NCI-H2081 (cell line): Measurements from ENCODE around the gene TRIM17.

ENCODE experiments used
- DNase-seq, 2 experiments: peaks; one replicate each; lab custom pipeline; 2025; lab: John Stamatoyannopoulos, UW

Gene TRIM17

DNA sequence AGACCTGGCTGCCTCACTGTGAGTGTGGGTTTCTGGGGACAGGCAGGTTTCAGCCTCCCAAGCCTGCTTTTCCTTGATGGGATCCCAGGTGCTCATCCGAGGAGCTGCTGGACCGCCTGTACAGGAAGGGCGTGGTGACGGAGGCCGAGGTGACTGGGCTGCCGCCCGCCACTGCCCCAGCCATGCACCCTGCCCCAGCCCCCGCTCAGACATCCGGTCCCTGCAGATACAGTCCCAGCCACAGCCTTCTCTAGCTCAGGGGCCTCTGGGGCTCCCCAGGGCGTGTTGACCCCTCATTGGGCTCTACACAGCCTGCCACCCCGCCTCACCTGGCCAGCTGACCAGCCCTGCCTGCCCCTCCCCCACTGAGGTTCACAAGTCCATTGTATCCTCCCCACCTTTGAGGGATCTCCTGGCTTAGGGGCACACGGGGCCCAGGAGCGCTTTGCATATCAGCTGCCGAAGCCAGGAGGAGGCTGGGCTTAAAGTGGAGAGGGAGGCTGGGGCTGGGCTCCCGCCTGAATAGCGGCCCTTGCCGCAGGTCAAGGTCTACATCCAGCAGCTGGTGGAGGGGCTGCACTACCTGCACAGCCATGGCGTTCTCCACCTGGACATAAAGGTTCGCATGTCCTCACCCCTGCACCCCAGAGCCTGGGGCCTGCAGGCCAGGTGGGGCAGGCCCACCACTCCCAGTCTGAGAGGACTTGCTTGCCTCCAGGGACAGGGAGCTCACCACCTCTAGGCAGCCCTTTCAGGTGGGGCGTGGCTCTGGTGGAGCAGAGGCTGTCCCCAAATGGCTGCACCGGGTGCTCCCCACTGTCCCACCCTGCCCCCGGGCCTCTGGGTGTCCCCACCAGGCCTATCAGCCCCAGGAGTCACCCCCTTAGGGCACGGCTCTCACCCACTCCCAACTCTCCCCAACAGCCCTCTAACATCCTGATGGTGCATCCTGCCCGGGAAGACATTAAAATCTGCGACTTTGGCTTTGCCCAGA lies 48.6 kb downstream of the TRIM17 start:
- no peak for DNase-seq

DNA sequence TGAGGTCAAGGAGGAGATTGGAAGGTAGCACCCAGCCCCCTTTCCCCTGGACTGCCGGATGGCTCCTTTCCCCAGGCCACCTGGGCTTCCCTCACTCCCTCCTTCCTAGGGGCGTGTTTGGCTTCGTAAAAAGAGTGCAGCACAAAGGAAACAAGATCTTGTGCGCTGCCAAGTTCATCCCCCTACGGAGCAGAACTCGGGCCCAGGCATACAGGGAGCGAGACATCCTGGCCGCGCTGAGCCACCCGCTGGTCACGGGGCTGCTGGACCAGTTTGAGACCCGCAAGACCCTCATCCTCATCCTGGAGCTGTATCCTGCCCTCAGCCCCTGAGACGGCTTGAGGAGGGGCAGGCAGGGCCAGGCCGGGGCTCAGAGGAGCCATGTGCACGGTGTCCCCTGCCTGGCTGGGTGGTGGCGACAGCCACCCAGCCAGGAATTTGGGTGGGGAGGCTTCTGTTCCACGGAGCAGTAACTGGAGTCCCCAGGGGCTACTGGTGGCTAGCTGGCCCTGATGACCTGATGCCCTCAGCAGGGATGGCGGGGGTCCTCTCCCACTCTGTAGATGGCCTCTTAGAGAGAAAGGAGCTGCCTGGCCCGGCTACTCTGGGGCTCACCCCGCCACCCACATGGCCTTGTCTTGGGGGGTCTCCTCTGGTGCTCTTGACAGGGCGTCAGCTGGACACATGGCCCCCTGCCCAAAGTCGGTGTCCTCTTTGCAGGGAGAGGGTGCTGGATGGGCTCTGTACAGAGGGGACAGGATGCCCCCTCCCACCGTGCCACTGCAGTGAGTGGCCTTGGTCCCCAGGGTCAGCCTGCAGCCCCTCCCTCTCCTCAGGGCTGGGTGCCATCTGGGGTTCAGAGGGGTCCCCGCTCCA lies 49.6 kb downstream of the TRIM17 start:
- no peak for DNase-seq

DNA sequence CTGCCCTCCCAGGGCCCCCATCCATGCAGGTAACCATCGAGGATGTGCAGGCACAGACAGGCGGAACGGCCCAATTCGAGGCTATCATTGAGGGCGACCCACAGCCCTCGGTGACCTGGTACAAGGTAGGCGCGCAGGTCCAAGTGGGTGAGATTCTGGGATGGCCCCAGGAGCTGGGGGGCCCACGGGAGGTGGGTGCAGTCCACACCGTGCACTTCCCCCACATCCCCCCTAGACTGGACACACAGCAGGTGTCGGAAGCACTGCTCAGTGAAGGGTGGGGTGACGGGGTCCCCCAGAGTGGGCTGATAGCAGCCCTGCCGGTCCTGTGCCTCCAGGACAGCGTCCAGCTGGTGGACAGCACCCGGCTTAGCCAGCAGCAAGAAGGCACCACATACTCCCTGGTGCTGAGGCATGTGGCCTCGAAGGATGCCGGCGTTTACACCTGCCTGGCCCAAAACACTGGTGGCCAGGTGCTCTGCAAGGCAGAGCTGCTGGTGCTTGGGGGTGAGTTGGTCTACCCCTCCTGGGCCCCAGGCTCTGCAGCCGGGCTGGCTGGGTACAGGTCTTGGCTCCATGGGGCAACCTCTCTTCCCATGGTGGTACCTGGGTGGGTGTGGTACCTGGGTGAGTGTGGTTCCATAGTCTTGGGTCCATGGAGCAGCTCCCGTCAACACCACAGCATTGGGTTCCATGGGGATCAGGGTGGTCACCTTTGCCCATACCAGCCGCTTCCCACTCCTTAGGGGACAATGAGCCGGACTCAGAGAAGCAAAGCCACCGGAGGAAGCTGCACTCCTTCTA lies 50.4 kb downstream of the TRIM17 start:
- DNase-seq = no peak

DNA sequence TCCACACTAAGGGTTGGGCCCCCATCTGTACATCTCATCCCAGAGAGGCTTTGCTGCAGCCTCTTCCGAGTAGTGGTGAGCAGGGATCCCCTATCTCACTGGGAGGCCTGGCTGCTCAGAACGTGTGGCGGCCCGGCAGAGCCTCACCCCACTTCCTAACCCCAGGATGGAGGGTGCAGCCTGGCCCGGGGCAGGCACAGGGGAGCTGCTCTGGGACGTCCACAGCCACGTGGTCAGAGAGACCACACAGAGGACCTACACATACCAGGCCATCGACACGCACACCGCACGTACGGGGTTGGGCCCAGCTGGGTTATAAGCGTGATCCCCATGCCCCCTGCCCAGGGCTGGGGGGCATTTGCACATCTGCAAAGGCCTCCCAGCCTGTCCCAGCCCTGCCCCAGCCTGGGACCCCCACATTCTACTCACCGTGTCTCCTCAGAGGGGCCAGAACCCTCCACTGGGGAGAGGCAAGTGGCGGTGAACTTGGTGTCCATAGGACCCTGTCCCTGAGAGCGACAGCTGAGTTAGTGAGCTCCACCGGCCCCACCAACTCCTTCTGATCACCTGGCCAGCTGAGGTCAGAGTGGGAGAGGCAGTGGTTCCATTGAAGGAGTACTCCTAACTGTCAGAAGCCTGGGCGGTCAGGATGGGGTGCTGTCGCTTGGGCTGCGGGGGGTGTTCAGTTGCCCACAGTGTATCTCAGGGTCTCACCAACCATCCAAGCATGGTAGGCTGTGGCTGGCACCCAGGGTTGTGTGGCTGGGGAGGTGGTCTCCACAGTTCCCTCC lies 51.2 kb downstream of the TRIM17 start:
- no peak for DNase-seq

DNA sequence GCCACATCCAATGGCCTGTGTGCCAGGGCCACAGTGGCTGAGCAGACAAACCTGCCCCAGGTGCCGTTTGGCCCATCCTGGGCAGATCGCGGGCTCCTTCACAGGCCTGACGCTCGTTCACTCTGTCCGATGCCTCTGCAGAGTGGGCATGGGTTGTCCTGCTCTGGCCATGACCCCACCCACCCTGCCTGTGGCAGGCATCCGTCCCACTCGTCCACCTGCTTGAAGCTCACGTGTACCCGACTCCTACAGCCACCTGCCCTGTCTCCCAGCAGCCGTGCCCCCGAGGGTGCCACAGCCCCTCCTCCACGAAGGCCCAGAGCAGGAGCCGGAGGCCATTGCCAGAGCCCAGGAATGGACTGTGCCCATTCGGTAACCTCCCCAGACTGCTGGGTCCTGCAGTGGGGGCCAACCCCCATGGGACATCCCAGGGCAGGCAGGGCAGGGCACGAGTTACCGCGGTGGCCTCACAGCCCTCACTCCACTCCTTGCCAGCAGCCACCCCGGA lies 51.9 kb downstream of the TRIM17 start:
- no peak for DNase-seq

DNA sequence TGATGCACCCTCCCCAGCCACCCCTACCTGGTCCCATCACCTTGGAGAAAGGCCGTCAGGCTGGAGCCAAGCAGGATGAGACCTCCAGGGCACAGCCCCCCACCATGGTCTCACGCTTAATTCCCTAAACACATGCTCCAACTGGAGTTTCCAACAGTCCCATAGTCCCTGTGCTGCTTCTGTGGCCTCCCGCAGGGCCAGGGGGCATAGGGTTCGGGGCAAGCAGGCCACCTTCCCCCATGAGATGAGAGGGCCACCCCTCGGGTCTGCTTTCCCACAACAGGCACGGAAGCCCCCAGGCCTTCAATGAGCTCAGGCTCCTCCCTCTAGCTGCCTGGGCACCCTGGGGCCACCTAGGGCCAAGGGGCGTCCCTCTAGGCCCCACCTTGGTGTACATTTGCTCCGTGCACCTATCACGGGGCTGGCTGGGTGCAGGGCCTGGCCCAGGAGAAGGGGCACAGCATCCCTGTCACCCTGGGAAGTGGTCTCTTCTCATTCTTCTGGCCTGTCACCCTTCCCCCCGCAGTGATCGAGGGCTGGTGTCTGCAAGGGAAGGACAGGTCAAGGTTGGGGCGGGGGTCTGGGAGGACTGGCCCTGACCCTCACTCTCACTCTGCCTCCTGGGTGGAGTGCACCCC lies 52.5 kb downstream of the TRIM17 start:
- DNase-seq = no peak

DNA sequence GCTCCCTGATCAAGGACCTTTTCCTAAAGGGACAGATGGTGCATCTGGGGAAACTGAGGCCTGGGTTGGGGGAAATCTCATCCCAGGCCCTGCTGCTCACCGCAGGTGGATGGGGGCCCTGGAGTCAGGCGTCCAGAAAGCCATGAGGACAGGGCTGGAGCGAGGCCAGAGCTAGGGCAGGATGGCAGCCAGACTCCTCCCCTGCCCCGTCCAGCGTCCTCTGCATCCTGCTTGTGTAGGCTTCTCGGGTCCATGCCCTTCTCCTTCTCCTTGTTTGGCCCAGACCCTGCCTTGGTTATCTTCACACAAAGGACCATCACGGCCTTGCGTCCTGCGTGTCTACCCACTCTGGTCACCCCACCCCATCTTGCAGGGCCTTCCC lies 53.0 kb downstream of the TRIM17 start:
- DNase-seq = no peak

DNA sequence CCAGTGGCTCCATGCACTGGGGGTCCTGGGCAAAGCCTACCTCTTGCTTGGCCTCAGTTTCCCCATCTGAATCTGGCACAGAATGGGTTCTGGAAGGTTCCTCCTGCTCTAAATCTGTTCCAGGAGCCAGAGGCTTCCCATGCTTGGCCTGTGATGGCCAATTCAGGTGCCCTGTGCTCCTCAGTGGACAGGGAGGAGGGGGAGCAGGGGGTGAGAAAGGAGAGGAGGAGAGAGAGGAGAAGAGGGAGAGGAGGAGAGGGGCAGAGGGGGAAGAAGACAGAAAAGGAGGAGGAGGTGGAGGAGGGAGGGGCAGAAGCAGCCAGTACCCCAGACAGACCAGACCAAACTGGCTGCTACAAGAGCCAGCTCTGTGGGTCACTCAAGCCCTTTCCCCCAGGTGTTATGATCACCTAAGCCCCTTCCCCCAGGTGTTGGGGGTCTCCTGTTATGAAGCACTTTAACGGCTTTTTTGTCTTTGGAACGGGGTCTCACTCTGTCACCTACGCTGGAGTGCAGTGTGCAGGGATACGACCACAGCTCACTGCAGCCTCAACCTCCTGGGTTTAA lies 53.7 kb downstream of the TRIM17 start:
- DNase-seq = no peak

DNA sequence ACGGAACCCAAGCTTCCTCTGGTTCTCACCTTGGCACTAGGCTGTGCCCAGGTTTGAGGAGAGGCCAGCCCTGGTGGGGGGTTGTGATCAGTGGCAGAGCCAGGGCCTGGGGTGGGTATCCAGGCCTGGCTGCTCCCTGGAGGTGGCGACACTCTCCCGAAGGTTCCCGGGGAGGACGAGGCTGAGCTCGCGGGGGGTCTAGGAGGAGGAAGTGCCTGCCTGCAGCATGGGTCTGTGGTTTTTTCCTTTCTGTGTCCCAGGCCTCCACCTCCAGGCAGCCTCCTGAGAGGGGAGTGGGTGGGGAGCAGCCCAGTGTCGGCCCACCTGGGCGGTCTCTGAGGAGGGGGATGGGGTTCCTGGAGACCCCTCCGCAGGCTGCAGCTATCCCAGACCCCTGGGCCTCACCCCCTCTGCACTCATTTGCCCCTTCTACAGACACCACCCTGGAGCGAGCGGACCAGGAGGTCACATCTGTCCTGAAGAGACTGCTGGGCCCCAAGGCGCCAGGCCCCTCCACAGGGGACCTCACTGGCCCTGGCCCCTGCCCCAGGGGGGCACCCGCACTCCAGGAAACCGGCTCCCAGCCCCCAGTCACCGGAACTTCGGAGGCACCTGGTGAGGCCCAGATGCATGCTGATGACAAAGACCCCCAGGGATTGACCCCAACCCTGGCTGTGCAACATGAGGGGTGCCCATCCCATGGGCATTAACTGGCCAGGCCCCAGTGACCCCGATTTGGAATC lies 54.3 kb downstream of the TRIM17 start:
- no peak for DNase-seq

DNA sequence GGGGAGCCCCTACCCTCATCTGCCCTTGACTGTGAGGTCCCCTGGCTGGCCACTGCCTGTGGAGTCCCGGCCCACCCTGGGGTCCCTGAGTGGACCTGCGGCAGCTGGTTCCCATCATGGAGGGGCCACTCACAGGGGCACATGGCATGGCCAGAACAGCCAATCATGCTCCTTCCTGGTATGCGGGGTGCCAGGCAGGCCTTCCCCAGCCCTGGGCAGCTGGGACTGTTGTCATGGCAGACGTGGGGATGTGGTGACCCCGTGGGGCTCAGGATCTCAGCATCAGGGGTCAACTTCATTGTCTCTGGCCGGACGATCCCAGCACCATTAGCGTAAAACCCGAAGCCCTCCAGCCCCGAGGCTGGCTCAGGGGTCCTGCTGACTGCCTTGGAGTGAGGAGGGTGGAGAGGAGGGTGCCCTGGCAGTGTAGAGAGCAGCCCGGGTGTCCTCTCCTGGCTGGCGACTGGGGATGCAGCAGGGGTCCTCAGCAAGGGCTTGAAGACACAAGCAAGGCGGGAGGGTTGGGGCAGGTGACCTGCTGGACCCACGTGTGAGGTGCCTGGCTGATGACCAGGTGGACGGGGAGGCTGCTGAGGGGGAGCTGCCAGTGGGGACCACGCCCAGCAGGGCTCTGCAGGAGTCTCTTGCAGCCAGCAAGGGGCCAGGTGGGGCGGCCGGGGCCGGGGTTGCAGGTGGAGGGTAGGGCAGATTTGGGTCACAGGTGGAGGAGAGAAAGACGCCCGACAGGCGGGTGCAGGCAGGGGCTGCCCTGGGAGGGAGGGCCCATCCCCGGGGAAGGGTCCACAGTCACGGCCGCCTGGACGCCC lies 55.1 kb downstream of the TRIM17 start:
- DNase-seq = no peak

DNA sequence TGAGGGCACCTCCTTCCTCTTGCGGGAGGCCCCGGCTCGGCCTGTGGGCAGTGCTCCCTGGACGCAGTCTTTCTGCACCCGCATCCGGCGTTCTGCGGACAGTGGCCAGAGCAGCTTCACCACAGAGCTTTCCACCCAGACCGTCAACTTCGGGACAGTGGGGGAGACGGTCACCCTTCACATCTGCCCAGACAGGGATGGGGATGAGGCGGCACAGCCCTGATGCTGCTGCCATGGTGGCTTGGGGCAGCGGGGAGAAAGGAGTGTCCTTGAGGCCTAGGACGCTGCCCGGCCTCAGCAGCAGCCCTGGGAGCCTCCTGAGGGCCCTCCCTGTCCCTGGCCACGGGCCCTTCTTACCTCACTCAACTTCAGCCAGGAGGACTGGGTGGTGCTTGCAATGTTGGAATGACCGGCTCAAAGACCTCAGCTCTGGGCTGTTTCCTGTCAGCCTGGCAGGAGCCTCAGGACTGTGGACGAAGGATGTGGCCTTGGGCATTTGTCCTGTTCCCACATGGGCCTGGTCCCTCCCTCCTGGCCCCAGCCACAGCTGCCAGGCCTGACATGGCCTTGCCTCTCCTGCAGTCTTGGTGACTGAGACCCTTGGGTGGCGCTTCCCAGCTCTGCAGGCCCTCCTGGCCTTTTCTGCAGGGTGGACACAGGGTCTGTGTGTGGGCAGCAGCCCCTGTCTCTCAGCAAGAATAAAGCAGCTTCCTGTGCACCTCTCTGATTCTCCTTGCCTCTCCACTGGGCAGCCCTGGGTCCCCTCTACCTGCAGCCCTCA lies 55.9 kb downstream of the TRIM17 start:
- no peak for DNase-seq

DNA sequence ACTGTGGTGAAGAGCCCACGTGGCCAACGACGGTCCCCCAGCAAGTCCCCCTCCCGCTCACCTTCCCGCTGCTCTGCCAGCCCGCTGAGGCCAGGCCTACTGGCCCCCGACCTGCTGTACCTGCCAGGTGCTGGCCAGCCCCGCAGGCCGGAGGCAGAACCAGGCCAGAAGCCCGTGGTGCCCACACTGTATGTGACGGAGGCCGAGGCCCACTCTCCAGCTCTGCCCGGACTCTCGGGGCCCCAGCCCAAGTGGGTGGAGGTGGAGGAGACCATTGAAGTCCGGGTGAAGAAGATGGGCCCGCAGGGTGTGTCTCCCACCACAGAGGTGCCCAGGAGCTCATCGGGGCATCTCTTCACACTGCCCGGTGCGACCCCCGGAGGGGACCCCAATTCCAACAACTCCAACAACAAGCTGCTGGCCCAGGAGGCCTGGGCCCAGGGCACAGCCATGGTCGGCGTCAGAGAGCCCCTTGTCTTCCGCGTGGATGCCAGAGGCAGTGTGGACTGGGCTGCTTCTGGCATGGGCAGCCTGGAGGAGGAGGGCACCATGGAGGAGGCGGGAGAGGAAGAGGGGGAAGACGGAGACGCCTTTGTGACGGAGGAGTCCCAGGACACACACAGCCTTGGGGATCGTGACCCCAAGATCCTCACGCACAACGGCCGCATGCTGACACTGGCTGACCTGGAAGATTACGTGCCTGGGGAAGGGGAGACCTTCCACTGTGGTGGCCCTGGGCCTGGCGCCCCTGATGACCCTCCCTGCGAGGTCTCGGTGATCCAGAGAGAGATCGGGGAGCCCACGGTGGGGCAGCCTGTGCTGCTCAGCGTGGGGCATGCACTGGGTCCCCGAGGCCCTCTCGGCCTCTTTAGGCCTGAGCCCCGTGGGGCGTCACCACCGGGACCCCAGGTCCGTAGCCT lies 56.8 kb downstream of the TRIM17 start:
- no peak for DNase-seq

DNA sequence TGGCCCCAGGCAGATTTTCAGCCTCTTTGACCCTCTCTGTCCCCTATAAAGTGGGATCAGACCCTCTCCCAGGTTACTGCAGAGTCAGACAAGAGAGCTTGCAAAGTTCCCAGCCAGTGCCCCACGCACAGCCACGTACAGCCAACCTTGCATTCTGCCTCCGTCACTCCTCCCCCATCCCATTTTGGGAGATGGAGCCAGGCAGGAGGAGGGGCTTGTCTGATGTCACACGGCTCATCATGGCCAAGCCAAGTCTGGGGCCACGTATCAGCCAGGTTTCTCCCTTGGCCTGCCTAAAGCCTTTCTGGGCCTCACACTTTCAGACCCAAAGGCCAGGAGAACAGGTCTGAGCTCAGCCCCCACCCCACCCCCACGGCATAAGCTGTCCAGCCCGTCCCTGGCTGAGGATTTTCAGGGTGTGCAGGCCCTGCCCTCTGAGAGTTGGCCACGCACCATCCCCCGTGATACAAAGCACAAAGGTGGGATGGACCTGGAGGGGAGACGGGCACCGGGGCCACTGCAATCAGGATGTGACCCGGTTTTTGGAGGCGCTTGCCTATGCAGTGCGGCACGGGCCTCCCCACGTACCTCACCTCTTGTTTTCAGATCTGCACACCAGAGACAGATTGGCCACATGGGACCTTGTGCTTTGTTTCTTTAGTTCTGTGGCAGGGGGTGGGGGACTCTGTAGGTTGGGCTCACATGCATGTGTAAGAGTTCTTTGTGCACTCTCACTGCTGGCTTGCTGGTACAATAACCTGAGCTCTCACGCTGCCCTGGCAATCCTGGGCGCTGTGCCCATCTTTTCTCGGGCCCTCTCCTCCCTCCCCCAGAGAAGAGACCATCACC lies 57.7 kb downstream of the TRIM17 start:
- DNase-seq = no peak

DNA sequence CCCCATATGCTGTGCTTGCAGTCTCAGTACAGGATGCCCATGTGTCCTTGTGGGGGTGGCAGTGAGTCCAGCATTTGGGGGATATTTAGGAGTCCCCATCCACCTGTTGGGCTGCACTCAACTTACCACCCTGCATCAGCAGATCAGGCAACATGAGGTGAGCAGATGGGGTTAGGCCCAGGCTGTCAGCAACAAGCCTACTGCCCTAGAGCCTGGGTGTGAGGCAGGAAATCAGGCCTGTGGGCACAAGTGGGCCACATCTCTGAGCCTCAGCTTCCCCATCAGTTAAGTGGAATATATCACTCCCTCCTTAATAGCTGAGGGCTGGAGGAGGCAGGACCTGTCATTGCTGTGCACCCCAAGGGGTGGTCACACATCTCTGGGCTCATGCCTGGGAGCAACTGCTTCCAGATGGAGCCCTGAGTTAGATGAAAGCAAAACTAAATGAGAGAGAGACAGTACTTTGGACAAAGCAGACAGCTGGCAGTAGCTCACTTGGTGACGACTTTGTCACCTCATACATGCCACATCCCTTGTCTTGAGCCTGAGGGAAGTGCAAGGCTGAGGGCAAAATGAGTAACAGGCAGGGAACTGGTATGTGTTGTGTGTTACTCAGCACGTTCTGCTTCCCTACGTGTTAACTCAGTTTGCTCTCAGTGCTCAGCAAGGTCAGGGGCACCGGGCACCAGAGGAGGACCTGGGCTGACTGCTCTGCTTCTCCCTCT lies 58.5 kb downstream of the TRIM17 start:
- DNase-seq = no peak
